Left cardiac atrium (tissue), 4 donors: Measurements from ENCODE around the gene ATOH8. TPM values are rescaled to one million over a fixed set of nuclear protein-coding genes. Genes with fewer than 3 reads are reported as not detected.
"Not testable (repeated sequence)": the region's sequence is repeated elsewhere in the genome, so short reads cannot be mapped to it uniquely, and the experiment has no call there.

Experiments used
- ATAC-seq, 2 donors: fragments of 200-7000 bp; cut with Tn5 transposase; one replicate each; pipeline ENCODE4 v1.9.1; 2020; ENCODE audit warnings: mild to moderate bottlenecking in 2 of 2, moderate library complexity in 2 of 2
- DNase-seq: peaks from one replicate; pipeline ENCODE4 v3.0.0-alpha.2; 2020
- intact Hi-C, 2 donors: fragments of 100-400 bp; cut with DNase I; formaldehyde crosslinking; loops; one replicate each; pipeline versions ENCODE4 v1.14.1 to v1.15.1; 2022 to 2023
- long read RNA-seq: library from polyadenylated mRNA; unstranded; transcript quantifications from one replicate; pipeline ENCODE4 v2.0.0, GENCODE V29; 2021
- total RNA-seq, 2 donors: library from RNA; stranded (reverse); fragmentation: NEBNext Ultra II Directional; extraction: Animal tissue kit (Norgen Biotek cat#: 25700); gene quantifications; one replicate each; pipeline ENCODE4 v1.2.1, GENCODE V29; 2021
- donor health status: DM: no; HTN: yes; CAD: no.
- donor health status: DM: no; HTN: yes; CAD: no; lungs with severe emphysema.
- donor health status: DM: yes; HTN: yes; CAD: no.
- donor health status: Dilated cardiomyopathy.

The ATOH8 gene, protein sequence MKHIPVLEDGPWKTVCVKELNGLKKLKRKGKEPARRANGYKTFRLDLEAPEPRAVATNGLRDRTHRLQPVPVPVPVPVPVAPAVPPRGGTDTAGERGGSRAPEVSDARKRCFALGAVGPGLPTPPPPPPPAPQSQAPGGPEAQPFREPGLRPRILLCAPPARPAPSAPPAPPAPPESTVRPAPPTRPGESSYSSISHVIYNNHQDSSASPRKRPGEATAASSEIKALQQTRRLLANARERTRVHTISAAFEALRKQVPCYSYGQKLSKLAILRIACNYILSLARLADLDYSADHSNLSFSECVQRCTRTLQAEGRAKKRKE
- 10 to 100 TPM; 23.4 to 29.1 TPM for total RNA-seq
- long read RNA-seq, partial matches to known transcripts = 5 of 9 reads
- long read RNA-seq, other reads (novel, unspliced or antisense) = 0 of 9 reads

DNA sequence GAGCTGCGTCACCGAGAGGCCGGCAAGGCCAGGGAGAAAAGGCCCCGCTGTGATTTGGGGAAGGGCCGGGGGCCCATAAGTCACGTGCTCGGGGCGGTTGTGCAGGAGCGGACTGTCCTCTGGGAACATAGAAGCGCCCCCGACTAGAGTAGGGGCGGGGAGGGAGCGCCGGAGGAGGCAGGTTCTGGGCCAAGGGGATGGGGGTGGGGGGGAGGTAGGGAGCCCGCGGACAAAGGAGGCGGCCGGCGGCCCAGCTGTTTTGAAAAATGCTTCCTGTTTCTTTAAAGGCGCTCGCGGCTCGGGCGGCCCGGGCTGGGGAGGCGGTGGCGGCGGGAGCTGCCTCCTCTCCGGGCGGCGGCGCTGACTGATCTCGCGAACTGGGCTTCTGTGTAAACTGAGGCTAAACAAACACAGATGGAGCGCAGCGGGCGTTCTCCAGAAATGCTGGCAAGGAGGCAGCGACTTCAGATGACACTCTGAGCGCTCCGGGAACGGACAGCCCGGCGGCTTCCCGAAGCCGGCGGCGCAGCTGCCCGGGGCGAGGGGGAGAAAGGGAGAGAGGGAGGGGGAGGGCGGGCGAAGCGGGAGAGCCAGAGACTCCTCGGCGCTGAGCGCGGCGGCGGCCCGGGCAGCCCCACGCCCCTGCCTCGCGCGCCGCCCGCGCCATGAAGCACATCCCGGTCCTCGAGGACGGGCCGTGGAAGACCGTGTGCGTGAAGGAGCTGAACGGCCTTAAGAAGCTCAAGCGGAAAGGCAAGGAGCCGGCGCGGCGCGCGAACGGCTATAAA, at the start of gene ATOH8:
TSS of gene ATOH8 (plus strand) at position 467 of the 788 bp plus-strand sequence. CDS start at position 666, 199 bp downstream.
- intact Hi-C loops = no loop called here
- ATAC-seq (peak; percentile 45 to 51), DNase-seq (peak; percentile 82)

DNA sequence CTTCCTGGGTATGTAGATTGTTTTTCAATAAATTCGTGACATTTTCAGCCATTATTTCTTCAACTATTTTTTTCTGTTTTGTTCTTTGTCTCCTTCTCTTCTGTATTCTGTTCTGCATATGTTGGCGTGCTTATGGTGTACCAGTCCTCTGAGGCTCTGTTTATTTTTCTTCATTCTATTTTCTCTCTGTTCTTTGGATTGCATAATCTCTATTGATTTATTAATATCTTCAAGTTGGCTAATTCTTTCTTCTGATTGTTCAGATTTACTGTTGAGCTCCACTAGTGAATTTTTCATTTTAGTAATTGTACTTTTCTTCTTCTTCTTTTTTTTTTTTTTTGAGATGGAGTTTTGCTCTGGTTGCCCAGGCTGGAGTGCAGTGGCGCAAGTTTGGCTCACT, 49.8 kb upstream of the ATOH8 start:
- intact Hi-C loops = loop anchor here in 1 of 2 donors (10.0 kb wide), 1 partner anchor 49 kb away; no protein-coding TSS in a partner anchor
- ATAC-seq (no peak), DNase-seq (no peak)

DNA sequence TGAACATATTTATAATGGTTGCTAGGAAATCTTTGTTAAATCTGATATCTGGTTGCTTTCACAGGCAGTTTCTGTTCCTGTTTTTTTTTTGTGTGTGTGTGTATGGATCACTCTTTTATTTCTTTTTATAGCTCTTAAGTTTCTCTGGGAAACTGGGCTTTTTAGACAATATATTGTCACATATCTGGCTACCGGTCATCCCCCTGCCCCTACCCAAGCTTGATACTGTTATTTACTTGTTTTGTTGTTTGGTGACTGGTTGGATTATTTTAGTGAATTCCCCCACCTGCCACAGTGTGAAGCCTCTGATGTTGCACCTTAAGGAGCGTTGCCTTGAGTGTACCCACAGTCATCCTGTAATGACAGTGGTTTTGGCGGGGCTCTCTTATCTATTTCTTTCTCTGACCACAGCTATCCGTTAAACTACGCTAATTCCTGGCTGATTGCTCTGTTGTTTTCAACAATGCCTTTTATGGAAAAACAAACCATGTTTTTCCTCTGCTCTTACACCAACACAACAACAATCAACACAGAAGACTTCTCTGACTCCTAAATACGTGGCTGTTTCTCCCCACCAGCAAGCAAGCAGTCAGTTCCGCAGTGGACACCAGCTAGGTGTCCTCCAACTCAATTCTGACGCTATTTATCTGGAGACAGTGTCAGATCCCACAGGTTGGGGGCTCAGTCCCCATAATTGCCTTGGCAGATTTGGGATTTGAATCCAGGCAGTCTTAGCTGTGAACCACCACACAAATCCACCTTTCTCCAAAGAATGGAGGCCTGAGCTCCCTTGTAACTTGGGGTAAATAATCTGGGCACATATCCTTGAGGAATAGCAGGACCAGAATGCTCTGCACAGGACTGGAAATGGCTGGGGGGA, 48.8 kb upstream of the ATOH8 start:
- intact Hi-C loops = loop anchor here (5.0 to 10.0 kb wide), 2 partner anchors 50 to 68 kb away; no protein-coding TSS in a partner anchor
- DNase-seq (no peak), ATAC-seq (no peak)

DNA sequence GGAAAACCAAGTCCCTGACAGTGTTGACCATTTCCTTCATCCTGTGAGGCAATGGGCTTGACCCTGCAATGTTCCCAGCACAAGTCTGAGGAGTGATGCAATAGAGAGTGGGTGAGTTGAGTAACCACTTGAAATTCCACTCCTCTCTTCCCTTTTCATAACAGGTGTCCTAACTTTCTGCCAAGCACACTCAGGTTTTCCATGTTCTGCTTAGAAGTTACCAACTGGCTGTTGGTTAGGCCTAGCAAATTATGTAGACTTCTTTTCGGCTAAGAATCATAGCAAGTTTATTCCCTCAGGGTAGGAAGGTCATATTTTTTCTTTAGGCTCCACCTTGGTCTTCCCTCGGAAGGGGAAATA, 48.1 kb upstream of the ATOH8 start:
- DNase-seq (peak; percentile 55), ATAC-seq (peak; percentile 70 to 86)
- intact Hi-C loops = loop anchor here (2.0 to 10.0 kb wide), 3 partner anchors 25 to 68 kb away; no protein-coding TSS in a partner anchor

DNA sequence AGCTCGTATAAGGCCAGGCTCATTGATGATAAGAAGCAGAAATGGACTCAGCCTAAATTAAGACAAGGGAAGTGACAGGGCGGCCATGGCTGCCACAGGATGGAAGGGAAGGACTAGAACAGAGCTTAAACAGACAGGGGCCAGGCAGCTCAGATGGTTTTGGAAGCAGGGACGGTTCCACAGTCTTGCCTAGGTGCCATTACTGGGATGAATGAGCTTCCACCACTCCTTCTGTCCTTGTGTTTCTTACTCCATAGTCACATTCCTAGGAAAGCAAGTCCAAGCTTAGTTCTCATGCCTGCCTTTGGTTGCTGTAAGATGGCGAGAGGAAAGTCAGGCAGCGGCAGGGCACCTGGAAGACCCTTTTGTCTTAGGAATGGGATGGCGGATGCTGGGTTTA, 47.7 kb upstream of the ATOH8 start:
- intact Hi-C loops = loop anchor here (2.0 to 10.0 kb wide), 3 partner anchors 25 to 69 kb away; no protein-coding TSS in a partner anchor
- DNase-seq (no peak), ATAC-seq (no peak)

DNA sequence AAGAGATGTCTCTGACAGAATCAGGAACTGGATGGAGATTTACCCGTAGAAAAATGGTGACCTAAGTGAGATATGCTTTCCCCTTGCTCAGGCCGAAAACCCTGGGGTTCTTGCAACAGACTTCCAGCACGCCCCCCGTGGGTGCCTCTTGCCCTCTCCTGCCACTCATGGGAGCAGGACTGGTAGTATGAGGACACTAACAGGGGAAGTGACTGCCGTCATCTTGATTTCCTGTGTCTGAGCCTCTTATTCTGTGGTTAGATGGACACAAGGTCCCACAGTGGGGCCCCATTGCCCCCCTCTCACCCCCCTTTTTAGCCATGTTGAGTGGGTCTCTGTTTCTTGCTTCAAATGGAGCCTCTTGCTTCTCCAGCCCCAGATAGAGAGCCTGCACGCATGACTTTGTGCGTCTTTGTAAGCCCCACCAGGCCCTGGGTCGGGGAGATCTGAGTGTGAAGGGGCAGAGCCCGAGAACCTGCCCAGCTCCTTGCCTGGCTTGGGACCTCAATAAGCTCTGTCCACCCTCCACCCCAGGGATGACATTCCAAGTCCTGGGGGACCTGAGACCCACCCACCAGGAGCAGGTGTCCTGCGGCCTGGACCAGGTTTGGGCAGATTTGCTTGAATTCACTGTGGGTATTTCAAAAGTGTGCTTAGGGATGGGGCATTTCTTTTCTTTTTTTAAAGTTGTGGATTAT, 47.0 kb upstream of the ATOH8 start:
- peak; percentile 56 for DNase-seq
- peak in 1 of 2 donors; percentile 32 for ATAC-seq
- intact Hi-C loops = loop anchor here (2.0 to 10.0 kb wide), 3 partner anchors 26 to 69 kb away; no protein-coding TSS in a partner anchor

DNA sequence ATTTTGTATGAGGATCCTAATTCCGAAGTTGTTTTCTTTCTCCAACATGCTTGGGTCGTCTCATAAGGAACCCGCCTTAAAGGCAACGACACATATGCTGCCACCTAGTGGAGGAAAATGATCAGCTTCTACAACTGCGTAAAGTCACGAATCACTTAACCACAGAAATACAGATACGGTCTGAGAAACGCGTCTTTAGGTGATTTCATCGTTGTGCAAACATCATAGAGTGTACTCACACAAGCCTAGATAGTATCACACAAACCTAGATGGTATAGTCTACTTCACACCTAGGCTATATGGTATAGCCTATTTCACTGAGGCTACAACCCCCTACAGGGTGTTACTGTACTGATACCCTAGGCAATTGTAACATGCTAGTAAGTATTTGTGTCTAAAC, 46.5 kb upstream of the ATOH8 start:
- ATAC-seq (peak; percentile 38 to 48), DNase-seq (no peak)
- intact Hi-C loops = loop anchor here (2.0 to 10.0 kb wide), 3 partner anchors 27 to 70 kb away; no protein-coding TSS in a partner anchor

DNA sequence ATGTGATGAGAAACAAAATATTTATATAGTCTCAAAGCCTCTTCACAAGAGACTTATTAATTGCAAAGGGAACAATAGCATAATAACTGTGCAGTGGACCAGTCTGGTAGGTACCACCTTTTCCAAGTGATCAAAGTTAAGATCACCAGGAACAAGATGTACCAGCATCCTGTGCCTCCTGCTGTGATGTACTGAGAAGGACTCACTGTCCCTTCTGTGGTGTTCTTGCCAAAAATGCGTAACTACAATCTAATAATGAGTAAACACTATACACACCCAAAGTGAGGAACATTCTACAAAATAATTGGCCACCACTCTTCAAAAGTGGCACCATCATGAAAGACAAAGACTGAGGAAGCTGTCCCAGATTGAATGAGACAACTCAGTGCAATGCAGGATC, 45.1 kb upstream of the ATOH8 start:
- intact Hi-C loops = loop anchor here (5.0 to 10.0 kb wide), 2 partner anchors 54 to 71 kb away; no protein-coding TSS in a partner anchor
- no peak for ATAC-seq

DNA sequence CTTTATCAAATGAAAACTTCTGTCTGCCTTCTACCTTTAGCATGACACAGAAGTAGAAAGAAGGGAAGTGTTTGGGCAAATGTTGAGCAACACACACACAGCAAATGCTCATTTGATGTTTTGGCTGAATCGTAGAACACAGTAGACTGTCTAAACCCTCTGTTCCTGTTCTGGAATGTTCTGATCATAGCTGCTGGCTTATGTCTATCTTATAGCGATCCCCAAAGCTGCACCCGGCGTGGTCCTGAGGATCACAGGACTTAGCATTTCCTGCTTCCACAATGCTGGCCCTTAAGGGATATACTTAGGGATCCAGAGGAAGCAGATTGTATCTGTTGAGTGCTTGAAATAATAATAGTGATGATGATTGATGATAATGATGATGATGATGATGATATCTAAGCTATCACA, 44.4 kb upstream of the ATOH8 start:
- DNase-seq (no peak), ATAC-seq (no peak)
- intact Hi-C loops = loop anchor here (5.0 to 10.0 kb wide), 2 partner anchors 55 to 72 kb away; no protein-coding TSS in a partner anchor

More for the DNA sequence above, 45.1 kb upstream of the ATOH8 start:
- no peak for DNase-seq

DNA sequence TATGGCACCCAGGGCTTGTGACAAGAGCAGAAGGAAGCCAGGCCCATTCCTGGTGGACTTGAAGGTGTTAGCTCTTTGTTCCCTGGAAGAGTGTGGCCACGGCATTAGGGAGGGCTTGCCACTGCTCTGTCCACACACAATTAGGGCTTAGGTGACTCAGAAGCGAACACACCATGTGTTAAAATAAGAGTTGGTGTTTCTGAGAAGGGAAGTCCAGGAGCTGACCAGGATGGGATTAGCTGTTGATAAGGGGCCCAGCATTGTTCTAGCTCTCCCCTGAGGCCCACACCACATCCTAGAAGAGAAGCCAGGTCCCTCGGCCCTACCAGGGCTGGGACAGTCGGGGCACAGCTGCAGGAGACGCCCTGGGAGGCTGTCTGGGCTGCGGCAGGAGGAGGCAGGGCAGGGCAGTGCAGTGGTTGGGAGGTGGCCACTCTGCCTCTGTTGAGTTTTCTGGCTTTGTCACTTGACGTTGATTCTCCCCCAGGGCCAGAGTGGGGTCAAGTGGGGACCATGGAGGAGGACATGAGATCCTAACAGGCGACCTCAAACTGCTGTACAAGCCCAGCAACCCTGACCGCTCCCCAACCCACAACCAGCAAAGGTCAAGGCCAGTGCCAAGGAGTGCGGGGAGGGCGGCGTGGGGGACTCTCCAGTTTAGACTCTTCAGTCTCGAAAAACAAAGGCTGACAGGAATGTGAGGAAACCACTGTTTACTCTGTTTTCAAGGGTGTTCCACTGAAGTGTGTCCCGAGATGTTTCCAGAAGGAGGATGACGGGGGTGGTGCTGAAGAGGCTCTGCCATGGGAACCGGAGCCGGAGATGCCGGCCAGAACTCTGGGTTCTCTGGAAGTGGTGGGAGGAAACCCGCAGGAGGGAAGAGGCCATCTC, 42.9 kb upstream of the ATOH8 start:
- DNase-seq (peak; percentile 81), ATAC-seq (peak; percentile 54 to 69)
- intact Hi-C loops = no loop called here

DNA sequence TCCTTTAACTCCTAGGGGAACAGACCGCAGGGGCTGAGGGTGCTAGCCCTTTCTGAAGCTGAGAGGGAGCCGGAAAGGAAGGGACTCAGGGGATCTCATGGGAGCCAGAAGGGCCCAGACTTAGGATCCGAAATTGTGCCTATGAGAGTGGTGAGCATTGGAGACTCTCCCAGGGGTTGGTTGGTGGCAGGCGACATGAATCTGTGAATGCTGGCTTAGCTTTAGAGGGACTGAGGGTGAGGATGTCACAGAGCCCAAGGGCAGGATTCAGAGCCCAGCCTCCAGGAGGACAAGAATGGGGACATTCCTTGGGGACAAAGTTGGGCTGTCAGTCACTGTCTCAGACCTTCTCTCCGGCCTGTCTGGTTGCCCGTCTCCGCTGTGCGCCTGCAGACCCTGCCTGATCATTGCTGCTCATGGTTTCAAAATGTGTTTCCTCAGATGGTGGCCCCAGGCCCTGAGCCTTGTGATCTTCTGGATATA, 42.2 kb upstream of the ATOH8 start:
- ATAC-seq = no peak
- intact Hi-C loops = no loop called here
- no peak for DNase-seq

DNA sequence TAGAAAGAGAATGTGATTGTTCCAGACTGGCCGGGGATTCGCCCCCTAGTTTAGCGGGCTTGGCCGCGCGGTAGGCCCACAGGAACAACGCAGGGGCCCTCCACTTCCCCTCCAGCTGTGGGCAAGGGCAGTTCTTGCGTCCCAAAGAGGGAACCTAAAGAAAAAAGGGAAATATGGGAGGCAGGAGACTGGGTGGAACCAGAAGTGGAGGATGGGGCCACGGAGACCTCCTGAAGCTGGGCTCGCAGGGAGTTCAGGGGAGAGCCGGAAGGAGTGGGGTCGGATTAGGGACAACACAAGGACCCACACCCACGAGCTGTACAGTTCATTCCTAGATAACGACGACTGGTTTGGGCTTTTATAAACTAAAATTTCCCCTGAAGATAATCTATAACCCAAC, 41.5 kb upstream of the ATOH8 start:
- peak in 1 of 2 donors; percentile 12 for ATAC-seq
- peak; percentile 50 for DNase-seq
- intact Hi-C loops = no loop called here

DNA sequence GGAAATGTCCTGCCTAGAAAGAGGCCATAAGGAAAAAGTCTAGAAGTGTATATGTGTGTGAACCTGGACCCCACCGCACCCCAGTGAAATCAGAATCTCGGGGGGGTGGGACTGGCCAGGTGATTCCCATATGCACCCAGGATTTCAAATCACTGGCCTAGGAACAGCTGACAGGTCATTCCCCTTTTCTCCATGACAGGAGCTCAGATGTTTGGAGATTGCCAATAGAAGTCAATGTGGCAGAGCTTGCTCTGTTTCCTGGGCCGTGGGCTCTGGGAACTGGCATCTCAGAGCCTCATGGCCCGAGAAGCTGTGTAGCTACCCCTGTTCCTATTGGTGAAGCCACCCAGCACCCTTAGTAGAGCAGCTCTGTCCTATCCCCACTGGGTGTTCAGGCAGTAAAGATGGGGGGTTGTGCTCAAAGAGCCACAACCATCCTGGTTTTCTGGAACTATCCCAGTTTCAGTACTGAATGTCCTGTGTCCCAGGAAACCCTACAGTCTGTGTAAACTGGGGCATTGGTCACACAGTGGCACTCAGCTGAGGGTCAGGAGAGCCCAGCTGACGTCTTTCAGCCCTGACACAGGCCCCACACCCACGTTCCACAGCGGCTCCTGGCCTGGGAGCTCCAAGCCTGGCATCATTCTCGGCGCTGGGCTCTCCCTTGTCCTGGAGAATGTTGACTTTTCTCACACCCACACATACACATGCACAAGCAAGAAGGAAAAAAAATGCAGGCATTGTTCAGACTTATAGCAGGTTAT, 40.8 kb upstream of the ATOH8 start:
- intact Hi-C loops = no loop called here
- peak; percentile 48 to 67 for ATAC-seq

DNA sequence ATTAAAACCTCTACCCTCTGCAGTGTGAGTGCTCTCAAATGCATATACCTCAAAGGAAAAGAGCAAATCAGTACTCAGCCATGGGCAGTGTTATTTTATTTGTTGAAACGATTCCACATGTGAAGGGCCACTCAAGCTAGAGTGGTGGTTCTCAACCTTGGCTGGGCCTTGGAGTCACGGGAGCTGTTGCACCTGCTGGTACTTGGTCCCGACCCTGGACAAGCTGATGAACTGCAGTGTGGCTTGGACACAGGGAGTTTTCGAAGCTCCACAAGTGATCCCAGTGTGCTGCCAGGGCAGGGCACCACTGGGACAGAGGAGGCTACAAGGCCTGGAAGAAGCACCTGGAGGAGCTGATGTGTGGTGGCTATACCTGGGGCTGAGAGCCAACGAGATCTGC, 40.0 kb upstream of the ATOH8 start:
- no peak for ATAC-seq
- no peak for DNase-seq
- intact Hi-C loops = no loop called here

More for the DNA sequence above, 40.8 kb upstream of the ATOH8 start:
- DNase-seq = peak; percentile 83

DNA sequence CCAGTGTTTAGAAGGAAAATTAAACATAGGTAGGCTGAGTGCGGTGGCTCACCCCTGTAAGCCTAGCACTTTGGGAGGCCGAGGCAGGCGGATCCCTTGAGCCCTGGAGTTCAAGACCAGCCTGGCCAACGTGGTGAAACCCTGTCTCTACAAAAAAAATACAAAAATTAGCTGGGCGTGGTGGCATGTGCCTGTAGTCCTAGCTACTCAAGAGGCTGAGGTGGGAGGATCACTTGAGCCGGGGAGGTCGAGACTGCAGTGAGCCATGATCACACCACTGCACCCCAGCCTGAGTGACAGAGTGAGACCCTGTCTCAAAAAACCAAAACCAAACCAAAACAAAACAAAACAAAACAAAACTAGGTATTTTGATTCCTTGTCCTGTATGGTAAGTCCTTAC, 39.4 kb upstream of the ATOH8 start:
- ATAC-seq, intact Hi-C loops: not testable (repeated sequence)

DNA sequence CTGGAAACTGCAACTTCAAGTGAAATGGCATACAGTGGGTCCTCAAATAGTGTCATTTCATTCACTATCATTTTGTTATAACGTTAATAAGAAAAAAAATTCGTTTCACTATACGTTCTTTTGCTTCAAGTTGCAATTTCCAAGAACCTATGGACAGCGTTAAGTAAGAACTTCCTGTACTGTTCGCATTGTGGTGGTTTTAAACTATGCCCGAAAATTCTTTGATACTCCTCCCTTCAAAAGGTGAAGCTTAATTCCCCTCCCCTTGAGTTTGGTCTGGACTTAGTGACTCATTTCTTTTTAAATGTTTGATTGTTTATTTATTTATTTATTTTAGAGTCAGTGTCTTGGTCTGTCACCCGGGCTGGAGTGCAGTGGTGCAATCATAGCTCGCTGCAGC, 39.0 kb upstream of the ATOH8 start:
- no peak for ATAC-seq
- no peak for DNase-seq
- intact Hi-C loops = no loop called here

More for the DNA sequence above, 39.4 kb upstream of the ATOH8 start:
- not testable (repeated sequence) for DNase-seq
